ENCODE measurements around the gene PHF21B.

- TF ChIP-seq CTCF (IDR thresholded peaks at IDR 0.05) (no peak), POLR2AphosphoS5 (IDR thresholded peaks at IDR 0.05) (no peak), POLR2A (IDR thresholded peaks at IDR 0.05) (no peak), EP300 (IDR thresholded peaks at IDR 0.05) (no peak)
Observed at GRCh38 chr22:44924710-44925109, 85.1 kb downstream of the PHF21B start.

Data from suprapubic skin (tissue), 4 donors.